MCF 10A (cell line): Measurements from ENCODE around the gene UGCG. TPM values are rescaled to one million over a fixed set of nuclear protein-coding genes. Genes with fewer than 3 reads are reported as not detected.

Experiments used
- BruUV-seq: library from RNA; stranded (reverse); fragments of 400-500 nt; replicated peaks from 2 replicates; lab custom pipeline; 2021; lab: Mats Ljungman, UMichigan
- CTCF ChIA-PET: fragments of 300-600 bp; sonication (Branson Sonifier 250); formaldehyde crosslinking; extraction: SDS; loops from one replicate; lab custom pipeline; 2021; ENCODE audit warnings: antibody characterized with exemption, inconsistent platforms; lab: Yijun Ruan, JAX
- POLR2A ChIA-PET: fragments of 300-600, 350-650 bp; sonication (Branson Sonifier 250); formaldehyde crosslinking; extraction: SDS; loops from one replicate; lab custom pipeline; 2020; ENCODE audit warnings: antibody characterized with exemption, inconsistent platforms; lab: Yijun Ruan, JAX
- DNase-seq: peaks from one replicate; pipeline ENCODE4 v3.0.0-alpha.2; 2018; ENCODE audit not compliant: unreplicated experiment
- H3K27ac Mint-ChIP-seq: one replicate; pipeline ENCODE4 v1.8.0; 2022; ENCODE audit warnings: mild to moderate bottlenecking, low read depth, mixed read lengths; ENCODE audit not compliant: unreplicated experiment
- H3K27me3 Mint-ChIP-seq: one replicate; pipeline ENCODE4 v1.8.0; 2022; ENCODE audit warnings: mixed read lengths; ENCODE audit not compliant: insufficient read depth, unreplicated experiment
- H3K36me3 Mint-ChIP-seq: one replicate; pipeline ENCODE4 v1.8.0; 2022; ENCODE audit warnings: mild to moderate bottlenecking, moderate library complexity, mixed read lengths; ENCODE audit not compliant: insufficient read depth, unreplicated experiment
- H3K4me1 Mint-ChIP-seq: one replicate; pipeline ENCODE4 v1.8.0; 2022; ENCODE audit warnings: mixed read lengths; ENCODE audit not compliant: insufficient read depth, unreplicated experiment
- H3K4me3 Mint-ChIP-seq: one replicate; pipeline ENCODE4 v1.8.0; 2022; ENCODE audit warnings: mild to moderate bottlenecking, moderate library complexity, mixed read lengths; ENCODE audit not compliant: unreplicated experiment
- H3K9me3 Mint-ChIP-seq: one replicate; pipeline ENCODE4 v1.8.0; 2022; ENCODE audit warnings: mixed read lengths; ENCODE audit not compliant: unreplicated experiment
- intact Hi-C: fragments of 100-400 bp; cut with micrococcal nuclease; formaldehyde crosslinking; loops from 2 replicates; pipeline ENCODE4 v1.14.1; 2022
- total RNA-seq: library from RNA; stranded (reverse); gene quantifications from 2 replicates; pipeline ENCODE4 v1.2.3, GENCODE V29; 2022
- TF ChIP-seq, protein P1 (sequence below): fragments of 200-600 bp; IDR thresholded peaks from one replicate; pipeline ENCODE4 v1.8.0; 2022; ENCODE audit warnings: antibody characterized with exemption, mild to moderate bottlenecking; ENCODE audit not compliant: unreplicated experiment

Gene UGCG
- total RNA-seq, 1 experiment from 2014 or later: 29.5 TPM

DNA sequence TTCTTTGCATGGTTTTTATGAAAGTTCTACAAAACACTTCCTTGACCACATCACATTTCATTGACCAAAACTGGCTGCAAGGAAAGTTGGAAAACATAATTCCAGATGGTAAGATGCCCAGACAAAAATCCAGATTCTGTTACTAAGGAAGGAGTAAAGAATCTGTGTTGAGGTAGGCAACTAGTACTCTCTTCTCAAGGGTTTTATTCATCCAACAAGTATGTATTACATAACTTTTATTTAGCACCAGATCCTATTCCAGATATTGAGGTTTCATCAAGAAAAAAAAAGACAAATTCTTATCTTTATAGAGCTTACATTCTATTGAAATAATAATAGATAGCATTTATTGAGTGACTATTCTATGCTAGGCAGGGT lies 43.2 kb upstream of the UGCG start:
- Mint-ChIP-seq H3K27ac (no peak overlapping the region), H3K4me1 (peaks cover 31% of the 10 kb centered on the region), H3K27me3 (no peaks in the 10 kb centered on the region), H3K4me3 (no peak overlapping the region), H3K36me3 (no peaks in the 10 kb centered on the region), H3K9me3 (no peaks in the 10 kb centered on the region)
- no TSS peak for BruUV-seq
- ChIA-PET CTCF (interaction anchor here (0.5 to 1.1 kb wide), 3 partner anchors 14 to 94 kb away, joined by 3 to 4 read pairs (median 3); no protein-coding TSS in a partner anchor), POLR2A (interaction anchor here (0.8 to 5.1 kb wide), 5 partner anchors 43 to 478 kb away, joined by 3 to 59 read pairs (median 4); partner anchors contain the start of gene UGCG)
- intact Hi-C loops: loop anchor here (5.0 kb wide), 1 partner anchor 104 kb away; no protein-coding TSS in a partner anchor
- no peak for DNase-seq
- TF ChIP-seq, protein P1, sequence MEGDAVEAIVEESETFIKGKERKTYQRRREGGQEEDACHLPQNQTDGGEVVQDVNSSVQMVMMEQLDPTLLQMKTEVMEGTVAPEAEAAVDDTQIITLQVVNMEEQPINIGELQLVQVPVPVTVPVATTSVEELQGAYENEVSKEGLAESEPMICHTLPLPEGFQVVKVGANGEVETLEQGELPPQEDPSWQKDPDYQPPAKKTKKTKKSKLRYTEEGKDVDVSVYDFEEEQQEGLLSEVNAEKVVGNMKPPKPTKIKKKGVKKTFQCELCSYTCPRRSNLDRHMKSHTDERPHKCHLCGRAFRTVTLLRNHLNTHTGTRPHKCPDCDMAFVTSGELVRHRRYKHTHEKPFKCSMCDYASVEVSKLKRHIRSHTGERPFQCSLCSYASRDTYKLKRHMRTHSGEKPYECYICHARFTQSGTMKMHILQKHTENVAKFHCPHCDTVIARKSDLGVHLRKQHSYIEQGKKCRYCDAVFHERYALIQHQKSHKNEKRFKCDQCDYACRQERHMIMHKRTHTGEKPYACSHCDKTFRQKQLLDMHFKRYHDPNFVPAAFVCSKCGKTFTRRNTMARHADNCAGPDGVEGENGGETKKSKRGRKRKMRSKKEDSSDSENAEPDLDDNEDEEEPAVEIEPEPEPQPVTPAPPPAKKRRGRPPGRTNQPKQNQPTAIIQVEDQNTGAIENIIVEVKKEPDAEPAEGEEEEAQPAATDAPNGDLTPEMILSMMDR: no peak

DNA sequence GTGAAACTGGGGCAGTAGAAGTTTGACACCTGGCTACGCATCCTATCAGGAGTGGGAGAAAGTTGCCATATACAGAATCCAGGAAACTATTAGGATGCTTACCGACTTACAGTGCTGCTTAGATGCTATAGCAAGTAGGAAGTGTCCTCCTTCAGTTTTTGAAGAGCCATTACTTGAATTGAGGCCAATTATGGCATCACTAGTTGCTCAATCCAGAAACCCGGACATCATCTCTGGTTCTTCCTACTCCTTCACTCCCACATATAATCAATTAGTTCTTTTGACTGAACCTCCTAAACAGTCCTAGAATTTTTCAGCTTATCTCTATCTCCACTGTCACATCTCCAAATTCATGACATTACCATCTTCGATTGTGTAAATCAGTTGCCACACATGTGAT lies 41.8 kb upstream of the UGCG start:
- ChIA-PET CTCF (interaction anchor here (0.6 to 1.4 kb wide), 2 partner anchors 67 to 220 kb away, joined by 3 read pairs; no protein-coding TSS in a partner anchor), POLR2A (interaction anchor here (1.2 kb wide), 1 partner anchor 41 kb away, joined by 4 read pairs; the partner anchor contains the start of gene UGCG)
- intact Hi-C loops: loop anchor here (5.0 kb wide), 1 partner anchor 103 kb away; no protein-coding TSS in a partner anchor
- TF ChIP-seq, protein P1: no peak
- H3K4me1 Mint-ChIP-seq: peaks cover 31% of the 10 kb centered on the region
- no peak overlapping the region for H3K27ac Mint-ChIP-seq
- no peaks in the 10 kb centered on the region for H3K27me3 Mint-ChIP-seq
- no peaks in the 10 kb centered on the region for H3K9me3 Mint-ChIP-seq
- BruUV-seq: no TSS peak
- no peak for DNase-seq
- H3K36me3 Mint-ChIP-seq: no peaks in the 10 kb centered on the region
- H3K4me3 Mint-ChIP-seq: no peak overlapping the region

GRCh38 chr9:111857555-111858211 lies 38.9 kb upstream of the UGCG start:
- DNase-seq: no peak
- intact Hi-C loops: no loop called here
- Mint-ChIP-seq H3K9me3 (no peaks in the 10 kb centered on the region), H3K27me3 (no peaks in the 10 kb centered on the region), H3K4me3 (no peak overlapping the region), H3K27ac (no peak overlapping the region), H3K4me1 (peaks cover 15% of the 10 kb centered on the region), H3K36me3 (no peaks in the 10 kb centered on the region)
- ChIA-PET CTCF (interaction anchor here (1.0 kb wide), 1 partner anchor 30 kb away, joined by 3 read pairs; no protein-coding TSS in a partner anchor), POLR2A (no interaction called here)
- BruUV-seq: no TSS peak
- TF ChIP-seq, protein P1: no peak

DNA sequence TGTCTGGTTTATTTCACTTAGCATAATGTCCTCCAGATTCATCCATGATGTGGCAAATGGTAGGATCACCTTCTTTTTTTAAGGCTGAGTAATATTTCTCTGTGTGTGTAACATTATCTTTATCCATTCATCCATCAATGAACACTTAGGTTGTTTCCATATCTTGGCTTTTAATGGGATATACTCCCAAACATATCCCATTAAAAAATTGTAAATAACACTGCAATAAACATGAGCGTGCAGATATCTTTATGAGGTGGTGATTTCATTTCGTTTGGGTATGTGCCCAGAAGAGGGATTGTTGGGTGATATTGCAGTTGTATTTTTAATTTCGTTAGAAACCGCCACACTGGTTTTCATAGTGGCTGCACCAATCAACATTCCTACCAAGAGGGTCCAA lies 36.2 kb upstream of the UGCG start:
- intact Hi-C loops: no loop called here
- H3K27ac Mint-ChIP-seq: no peak overlapping the region
- H3K9me3 Mint-ChIP-seq: no peaks in the 10 kb centered on the region

More for the DNA sequence above, 36.2 kb upstream of the UGCG start:
- Mint-ChIP-seq H3K4me1 (peaks cover 8% of the 10 kb centered on the region), H3K27me3 (no peaks in the 10 kb centered on the region), H3K36me3 (no peaks in the 10 kb centered on the region), H3K4me3 (no peak overlapping the region)
- DNase-seq: no peak
- TF ChIP-seq, protein P1: no peak
- ChIA-PET POLR2A (interaction anchor here (0.7 kb wide), 1 partner anchor 58 kb away, joined by 5 read pairs; no protein-coding TSS in a partner anchor), CTCF (no interaction called here)
- no TSS peak for BruUV-seq
